Peyer's patch (tissue), 4 donors: Measurements from ENCODE around the gene ZNF8. TPM values are rescaled to one million over a fixed set of nuclear protein-coding genes. Genes with fewer than 3 reads are reported as not detected.

Experiments used
- DNase-seq, 3 donors: peaks; one replicate each; pipeline ENCODE4 v3.0.0-alpha.2; 2017 to 2019
- H3K27ac ChIP-seq, 4 donors: fragments of 200-600 bp; sonication (generic); one replicate each; pipeline ENCODE4 v1.5.1; 2016 to 2019
- H3K27me3 ChIP-seq, 2 donors: fragments of 200-600 bp; sonication (generic); one replicate each; pipeline ENCODE4 v1.5.1; 2019
- H3K36me3 ChIP-seq, 3 donors: fragments of 200-600 bp; sonication (generic); one replicate each; pipeline ENCODE4 v1.5.1; 2016 to 2019
- H3K4me1 ChIP-seq, 4 donors: fragments of 200-600 bp; sonication (generic); one replicate each; pipeline ENCODE4 v1.5.1; 2016 to 2019
- H3K4me3 ChIP-seq, 4 donors: fragments of 200-600 bp; sonication (generic); 1 replicate in 3 of 4; 2 replicates in 1 of 4; pipeline ENCODE4 v1.5.1; 2016 to 2019; ENCODE audit warnings: mild to moderate bottlenecking in 1 of 4
- H3K9me3 ChIP-seq, 4 donors: fragments of 200-600 bp; sonication (generic); one replicate each; pipeline ENCODE4 v1.5.1; 2016 to 2019; ENCODE audit warnings: mild to moderate bottlenecking in 1 of 4
- POLR2A ChIP-seq, 2 donors: fragments of 450-650 bp; IDR thresholded peaks; one replicate each; pipeline ENCODE4 v1.5.1; 2017; ENCODE audit warnings: antibody characterized with exemption in 2 of 2, mild to moderate bottlenecking in 2 of 2, moderate library complexity in 2 of 2
- total RNA-seq, 4 donors: library from RNA; depleted of rRNA; stranded (reverse); fragments of >200 nt; gene quantifications; one replicate each; pipeline ENCODE4 v1.1.0, GENCODE V29; 2016
- TF ChIP-seq, protein P1 (sequence below), 6 experiments: fragments of 450-650 bp in 4 of 6; fragments of 200-600 bp in 2 of 6; sonication (generic) in 1 of 6; IDR thresholded peaks; one replicate each; pipeline ENCODE4 v1.5.1; 2017 to 2019; ENCODE audit warnings: antibody characterized with exemption in 6 of 6, mild to moderate bottlenecking in 3 of 6, moderate library complexity in 1 of 6

The ZNF8 gene
- total RNA-seq, 4 donors from 2014 or later = 7.0 to 8.9 (median 7.9) TPM

DNA sequence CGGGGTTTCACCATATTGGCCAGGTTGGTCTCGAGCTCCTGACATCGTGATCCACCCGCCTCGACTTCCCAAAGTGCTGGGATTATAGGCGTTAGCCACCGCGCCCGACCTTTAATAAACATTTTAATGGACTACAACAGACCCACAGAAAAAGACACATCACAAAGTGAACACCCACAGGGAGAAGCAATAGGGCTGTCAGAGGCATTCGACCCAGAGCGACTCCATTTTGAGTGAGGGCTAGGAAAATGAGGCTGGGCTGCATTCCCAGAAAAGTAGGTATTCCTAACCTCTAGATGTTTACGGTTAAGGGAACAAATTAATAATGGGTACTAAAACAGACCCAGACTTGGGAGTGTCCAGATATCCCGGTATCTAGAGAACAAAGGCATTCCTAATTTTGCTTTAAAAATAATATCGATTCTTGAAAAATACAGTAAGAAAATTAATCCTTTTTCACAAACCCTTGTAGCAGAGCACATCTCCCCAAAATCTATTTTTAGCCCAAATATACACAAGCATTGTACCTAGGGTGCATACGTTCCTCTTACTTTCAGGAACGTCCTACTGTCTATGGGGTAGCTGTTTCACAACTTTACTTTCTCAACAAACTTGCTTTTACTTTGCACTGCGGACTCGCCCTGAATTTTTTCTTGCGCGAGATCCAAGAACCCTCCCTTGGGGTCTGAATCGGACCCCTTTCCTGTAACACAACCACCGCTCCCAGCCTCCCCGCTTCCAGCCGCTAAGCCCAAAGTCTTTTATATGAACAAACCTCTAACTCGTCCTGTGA is 811 bp upstream of the ZNF8 start:
- Histone ChIP-seq H3K36me3 (peaks cover 0 to 15% (median 0%) of the 10 kb centered on the region in 3 donors), H3K27ac (peak overlapping the region; percentile 75 to 88 (median 79)), H3K4me3 (peak overlapping the region; percentile 72 to 87 (median 78)), H3K27me3 (no peaks in the 10 kb centered on the region), H3K9me3 (peaks cover 0 to 23% (median 0%) of the 10 kb centered on the region in 4 donors), H3K4me1 (peaks cover 0 to 13% (median 1%) of the 10 kb centered on the region in 4 donors)
- DNase-seq = no peak
- TF ChIP-seq, protein P1, sequence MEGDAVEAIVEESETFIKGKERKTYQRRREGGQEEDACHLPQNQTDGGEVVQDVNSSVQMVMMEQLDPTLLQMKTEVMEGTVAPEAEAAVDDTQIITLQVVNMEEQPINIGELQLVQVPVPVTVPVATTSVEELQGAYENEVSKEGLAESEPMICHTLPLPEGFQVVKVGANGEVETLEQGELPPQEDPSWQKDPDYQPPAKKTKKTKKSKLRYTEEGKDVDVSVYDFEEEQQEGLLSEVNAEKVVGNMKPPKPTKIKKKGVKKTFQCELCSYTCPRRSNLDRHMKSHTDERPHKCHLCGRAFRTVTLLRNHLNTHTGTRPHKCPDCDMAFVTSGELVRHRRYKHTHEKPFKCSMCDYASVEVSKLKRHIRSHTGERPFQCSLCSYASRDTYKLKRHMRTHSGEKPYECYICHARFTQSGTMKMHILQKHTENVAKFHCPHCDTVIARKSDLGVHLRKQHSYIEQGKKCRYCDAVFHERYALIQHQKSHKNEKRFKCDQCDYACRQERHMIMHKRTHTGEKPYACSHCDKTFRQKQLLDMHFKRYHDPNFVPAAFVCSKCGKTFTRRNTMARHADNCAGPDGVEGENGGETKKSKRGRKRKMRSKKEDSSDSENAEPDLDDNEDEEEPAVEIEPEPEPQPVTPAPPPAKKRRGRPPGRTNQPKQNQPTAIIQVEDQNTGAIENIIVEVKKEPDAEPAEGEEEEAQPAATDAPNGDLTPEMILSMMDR (IDR thresholded peaks at IDR 0.05) = no peak
- no peak for TF ChIP-seq POLR2A (IDR thresholded peaks at IDR 0.05)

- H3K4me1 ChIP-seq = peaks cover 0 to 13% (median 1%) of the 10 kb centered on the region in 4 donors
- TF ChIP-seq, protein P1 (IDR thresholded peaks at IDR 0.05) = no peak
- TF ChIP-seq POLR2A (IDR thresholded peaks at IDR 0.05) = no peak
- peaks cover 0 to 10% (median 0%) of the 10 kb centered on the region in 4 donors for H3K9me3 ChIP-seq
- H3K27ac ChIP-seq = peak overlapping the region; percentile 75 to 88 (median 79)
- peaks cover 0 to 9% (median 0%) of the 10 kb centered on the region in 3 donors for H3K36me3 ChIP-seq
- no peaks in the 10 kb centered on the region for H3K27me3 ChIP-seq
- peak overlapping the region; percentile 72 to 87 (median 78) for H3K4me3 ChIP-seq
- peak; percentile 46 to 77 (median 68) for DNase-seq
Measured at GRCh38 chr19:58279042-58279924, 528 bp downstream of the ZNF8 start.

DNA sequence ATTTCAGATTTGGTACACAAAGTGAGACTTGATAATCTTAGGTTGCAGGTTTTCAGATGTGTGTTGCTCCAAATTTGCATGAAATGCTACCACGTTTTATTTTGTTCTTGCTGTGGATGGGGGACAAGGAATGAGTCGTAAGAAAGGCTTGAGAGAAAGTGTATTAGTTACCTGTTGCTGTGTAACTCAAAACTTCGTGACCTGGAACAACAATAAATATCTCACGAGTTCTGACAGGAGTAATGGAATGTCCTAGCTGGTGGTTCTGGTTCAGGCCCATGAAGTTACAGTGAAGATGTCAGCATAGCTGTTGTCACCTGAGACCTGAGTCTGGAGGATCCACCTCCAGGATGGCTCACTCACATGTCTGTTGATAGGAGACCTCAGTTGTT is 1.2 kb downstream of the ZNF8 start:
- no peak for TF ChIP-seq POLR2A (IDR thresholded peaks at IDR 0.05)
- TF ChIP-seq, protein P1 (IDR thresholded peaks at IDR 0.05) = no peak
- Histone ChIP-seq H3K4me3 (peak overlapping the region in 2 of 4 donors; percentile 77 to 87), H3K27ac (no peak overlapping the region)

DNA sequence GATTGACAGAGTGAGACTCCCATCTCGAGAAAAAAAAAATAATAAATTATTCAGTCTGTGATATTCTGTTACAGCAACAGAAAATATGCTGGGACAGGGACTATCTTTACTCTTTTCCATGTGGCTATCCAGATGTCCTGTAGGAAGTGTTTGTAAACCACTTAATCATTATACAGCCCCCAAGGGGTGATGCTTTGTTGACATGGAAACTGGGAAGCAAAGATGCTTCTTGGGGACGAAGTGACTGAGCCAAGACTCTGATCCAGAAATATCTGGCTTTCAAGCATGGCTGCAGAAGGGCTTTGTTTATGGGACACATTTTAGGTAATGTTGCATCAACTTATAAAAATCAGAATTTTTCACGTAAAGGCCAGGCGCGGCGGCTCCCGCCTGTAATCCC is 5.4 kb downstream of the ZNF8 start:
- no peak for DNase-seq
- Histone ChIP-seq H3K4me1 (peaks cover 0 to 13% (median 0%) of the 10 kb centered on the region in 4 donors), H3K36me3 (peaks cover 0 to 47% (median 0%) of the 10 kb centered on the region in 3 donors), H3K27me3 (no peaks in the 10 kb centered on the region), H3K27ac (no peak overlapping the region), H3K4me3 (no peak overlapping the region), H3K9me3 (peaks cover 0 to 4% (median 0%) of the 10 kb centered on the region in 4 donors)
- TF ChIP-seq POLR2A (IDR thresholded peaks at IDR 0.05) = no peak
- TF ChIP-seq, protein P1 (IDR thresholded peaks at IDR 0.05) = no peak

More for the DNA sequence above, 1.2 kb downstream of the ZNF8 start:
- H3K27me3 ChIP-seq = no peaks in the 10 kb centered on the region
- DNase-seq = no peak
- H3K9me3 ChIP-seq = peaks cover 0 to 11% (median 0%) of the 10 kb centered on the region in 4 donors
- peaks cover 0 to 7% (median 0%) of the 10 kb centered on the region in 3 donors for H3K36me3 ChIP-seq
- H3K4me1 ChIP-seq = peaks cover 0 to 13% (median 1%) of the 10 kb centered on the region in 4 donors

- no peak for DNase-seq
- peaks cover 0 to 85% (median 0%) of the 10 kb centered on the region in 3 donors for H3K36me3 ChIP-seq
Measured at GRCh38 chr19:58291943-58292342, 13.2 kb downstream of the ZNF8 start.

More at GRCh38 chr19:58291943-58292342, 13.2 kb downstream of the ZNF8 start:
- H3K9me3 ChIP-seq = peaks cover 0 to 40% (median 9%) of the 10 kb centered on the region in 4 donors
- no peaks in the 10 kb centered on the region for H3K27me3 ChIP-seq
- H3K4me3 ChIP-seq = no peak overlapping the region
- TF ChIP-seq, protein P1 (IDR thresholded peaks at IDR 0.05) = no peak
- no peak for TF ChIP-seq POLR2A (IDR thresholded peaks at IDR 0.05)
- H3K27ac ChIP-seq = no peak overlapping the region
- no peaks in the 10 kb centered on the region for H3K4me1 ChIP-seq
